CD4-positive, alpha-beta T cell (primary cell): ENCODE data around the gene AQP5. TPM values are rescaled to one million over a fixed set of nuclear protein-coding genes. Genes with fewer than 3 reads are reported as not detected.

Experiments
- ATAC-seq: fragments of 200-7000 bp; cut with Tn5 transposase; one replicate; pipeline ENCODE4 v1.10.0; 2022; ENCODE audit warnings: mild to moderate bottlenecking; ENCODE audit not compliant: poor library complexity
- CTCF ChIA-PET: fragments of 350-600 bp; sonication (Branson Sonifier 250); formaldehyde crosslinking; loops from one replicate; lab custom pipeline; 2021; ENCODE audit warnings: antibody characterized with exemption, inconsistent platforms; lab: Charles Lee
- POLR2A ChIA-PET: fragments of 350-600 bp; sonication (Branson Sonifier 250); formaldehyde crosslinking; loops from one replicate; lab custom pipeline; 2021; ENCODE audit warnings: antibody characterized with exemption, inconsistent platforms; lab: Charles Lee
- DNase-seq, 14 experiments: peaks; one replicate each; pipeline ENCODE4 v3.0.0-alpha.2; 2013 to 2020; ENCODE audit warnings: mixed read lengths in 2 of 14
- H3K27ac ChIP-seq, 2 donors: one replicate each; pipeline versions ENCODE4 v1.5.1 to v1.7.0; 2013; ENCODE audit warnings: low read length in 2 of 2, low read depth in 1 of 2, mild to moderate bottlenecking in 1 of 2
- H3K27me3 ChIP-seq, 2 experiments: 1 replicate in 1 of 2; 2 replicates in 1 of 2; pipeline versions ENCODE4 v1.6.1 to v1.7.0; 2013; ENCODE audit warnings: low read length in 2 of 2, control low read depth in 1 of 2, mild to moderate bottlenecking in 1 of 2, moderate library complexity in 1 of 2; ENCODE audit not compliant: insufficient read depth in 2 of 2, control insufficient read depth in 1 of 2
- H3K36me3 ChIP-seq: one replicate; pipeline ENCODE4 v1.6.1; 2013; ENCODE audit warnings: low read length, control low read depth; ENCODE audit not compliant: insufficient read depth
- H3K4me1 ChIP-seq: one replicate; pipeline ENCODE4 v1.6.1; 2013; ENCODE audit warnings: low read length, control low read depth; ENCODE audit not compliant: insufficient read depth
- H3K4me3 ChIP-seq: one replicate; pipeline ENCODE4 v1.5.1; 2013; ENCODE audit warnings: mild to moderate bottlenecking, low read length, moderate library complexity
- H3K9me3 ChIP-seq, 2 experiments: 1 replicate in 1 of 2; 2 replicates in 1 of 2; pipeline versions ENCODE4 v1.6.1 to v1.7.0; 2013; ENCODE audit warnings: low read length in 2 of 2, mild to moderate bottlenecking in 2 of 2, control low read depth in 1 of 2, moderate library complexity in 1 of 2; ENCODE audit not compliant: control insufficient read depth in 1 of 2, insufficient read depth in 1 of 2
- H3K27ac Mint-ChIP-seq: one replicate; pipeline ENCODE4 v1.8.0; 2020; ENCODE audit warnings: mixed read lengths
- H3K27me3 Mint-ChIP-seq: one replicate; pipeline ENCODE4 v1.8.0; 2021; ENCODE audit warnings: mixed read lengths
- H3K36me3 Mint-ChIP-seq: one replicate; pipeline ENCODE4 v1.8.0; 2021; ENCODE audit warnings: low read depth, mixed read lengths
- H3K4me1 Mint-ChIP-seq: one replicate; pipeline ENCODE4 v1.8.0; 2021; ENCODE audit warnings: low read depth, mixed read lengths
- H3K4me3 Mint-ChIP-seq: one replicate; pipeline ENCODE4 v1.8.0; 2020; ENCODE audit warnings: mild to moderate bottlenecking, mixed read lengths
- H3K9me3 Mint-ChIP-seq: one replicate; pipeline ENCODE4 v1.8.0; 2020; ENCODE audit warnings: mixed read lengths
- intact Hi-C, 2 experiments: fragments of 100-400 bp; cut with DNase I in 1 of 2; cut with micrococcal nuclease in 1 of 2; formaldehyde crosslinking; loops; one replicate each; pipeline versions ENCODE4 v1.15.1 to v1.9.0; 2023 to 2025; cut with DNase I, micrococcal nuclease
- total RNA-seq, 174 experiments: library from RNA in 2 of 174; stranded (reverse) in 2 of 174; gene quantifications; one replicate each; pipeline ENCODE4 v1.2.3 and lab custom pipeline; 2021 to 2026
- TF ChIP-seq, protein P1 (sequence below): fragments of 200-600 bp; IDR thresholded peaks from one replicate; pipeline ENCODE4 v1.8.0; 2022; ENCODE audit warnings: antibody characterized with exemption, mild to moderate bottlenecking

AQP5 gene
- total RNA-seq, 2 experiments from 2014 or later = not detected

DNA sequence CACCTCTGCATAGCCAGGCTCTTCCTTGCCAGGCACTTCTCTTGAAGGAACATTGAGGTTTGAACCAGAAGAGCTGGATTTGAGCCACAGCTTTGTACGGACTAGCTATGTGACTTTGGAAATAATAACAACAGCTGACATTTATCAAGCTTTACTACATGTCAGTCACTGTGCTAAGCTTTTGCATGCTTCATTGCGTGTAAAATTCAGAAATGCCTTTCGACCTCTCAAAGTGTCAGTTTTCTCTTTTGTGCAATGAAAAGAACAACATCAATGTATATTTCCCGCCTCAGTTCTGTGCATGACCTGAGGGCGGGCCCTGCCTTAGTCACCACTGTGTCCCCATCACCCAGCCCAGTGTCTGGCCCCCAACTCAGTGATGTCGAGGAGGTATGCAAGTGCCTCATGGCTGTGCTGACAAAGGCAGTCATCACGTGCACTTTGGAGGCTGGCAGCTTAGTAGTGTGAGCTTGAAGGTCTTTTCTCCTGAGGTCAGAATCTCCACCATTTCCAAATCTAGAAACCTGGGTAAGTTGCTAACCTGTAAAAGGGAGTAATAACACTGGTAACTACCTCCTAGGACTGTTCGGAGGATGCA, 29.0 kb upstream of the AQP5 start:
- TF ChIP-seq, protein P1, sequence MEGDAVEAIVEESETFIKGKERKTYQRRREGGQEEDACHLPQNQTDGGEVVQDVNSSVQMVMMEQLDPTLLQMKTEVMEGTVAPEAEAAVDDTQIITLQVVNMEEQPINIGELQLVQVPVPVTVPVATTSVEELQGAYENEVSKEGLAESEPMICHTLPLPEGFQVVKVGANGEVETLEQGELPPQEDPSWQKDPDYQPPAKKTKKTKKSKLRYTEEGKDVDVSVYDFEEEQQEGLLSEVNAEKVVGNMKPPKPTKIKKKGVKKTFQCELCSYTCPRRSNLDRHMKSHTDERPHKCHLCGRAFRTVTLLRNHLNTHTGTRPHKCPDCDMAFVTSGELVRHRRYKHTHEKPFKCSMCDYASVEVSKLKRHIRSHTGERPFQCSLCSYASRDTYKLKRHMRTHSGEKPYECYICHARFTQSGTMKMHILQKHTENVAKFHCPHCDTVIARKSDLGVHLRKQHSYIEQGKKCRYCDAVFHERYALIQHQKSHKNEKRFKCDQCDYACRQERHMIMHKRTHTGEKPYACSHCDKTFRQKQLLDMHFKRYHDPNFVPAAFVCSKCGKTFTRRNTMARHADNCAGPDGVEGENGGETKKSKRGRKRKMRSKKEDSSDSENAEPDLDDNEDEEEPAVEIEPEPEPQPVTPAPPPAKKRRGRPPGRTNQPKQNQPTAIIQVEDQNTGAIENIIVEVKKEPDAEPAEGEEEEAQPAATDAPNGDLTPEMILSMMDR = no peak
- Histone ChIP-seq H3K27ac (no peak overlapping the region), H3K36me3 (no peaks in the 10 kb centered on the region), H3K4me1 (no peaks in the 10 kb centered on the region), H3K9me3 (no peaks in the 10 kb centered on the region), H3K27me3 (peaks cover 0 to 5% of the 10 kb centered on the region in 2 experiments), H3K4me3 (no peak overlapping the region)
- CTCF ChIA-PET = interaction anchor here (1.5 kb wide), 1 partner anchor 13 kb away, joined by 11 read pairs; no protein-coding TSS in a partner anchor
- POLR2A ChIA-PET = interaction anchor here (1.4 kb wide), 1 partner anchor 13 kb away, joined by 4 read pairs; no protein-coding TSS in a partner anchor
- intact Hi-C loops = no loop called here
- H3K4me1 Mint-ChIP-seq = no peaks in the 10 kb centered on the region
- no peaks in the 10 kb centered on the region for H3K27me3 Mint-ChIP-seq
- no peak overlapping the region for H3K4me3 Mint-ChIP-seq
- H3K9me3 Mint-ChIP-seq = no peaks in the 10 kb centered on the region
- no peaks in the 10 kb centered on the region for H3K36me3 Mint-ChIP-seq
- DNase-seq (no peak), ATAC-seq (no peak)
- H3K27ac Mint-ChIP-seq = no peak overlapping the region

DNA sequence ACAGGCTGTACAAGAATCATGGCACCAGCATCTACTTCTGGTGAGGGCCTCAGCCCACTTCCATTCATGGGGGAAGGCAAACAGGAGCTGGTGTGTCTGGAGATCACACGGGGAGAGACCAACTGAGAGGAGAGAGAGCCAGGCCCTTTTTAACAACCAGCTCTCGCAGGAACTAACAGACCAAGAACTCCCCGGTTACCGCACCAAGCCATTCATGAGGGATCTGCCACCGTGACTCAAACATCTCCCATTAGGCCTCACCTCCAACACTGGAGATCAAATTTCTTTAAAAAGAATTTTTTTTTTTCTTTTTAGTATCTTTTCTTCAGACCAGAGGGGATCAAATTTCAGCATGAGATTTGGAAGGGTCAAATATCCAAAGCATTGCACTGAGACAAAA, 27.9 kb upstream of the AQP5 start:
- H3K27ac ChIP-seq = no peak overlapping the region
- no peak overlapping the region for H3K4me3 ChIP-seq
- Mint-ChIP-seq H3K27me3 (no peaks in the 10 kb centered on the region), H3K4me1 (no peaks in the 10 kb centered on the region), H3K36me3 (no peaks in the 10 kb centered on the region), H3K4me3 (no peak overlapping the region), H3K27ac (no peak overlapping the region), H3K9me3 (no peaks in the 10 kb centered on the region)
- no peaks in the 10 kb centered on the region for H3K9me3 ChIP-seq
- POLR2A ChIA-PET = no interaction called here
- ATAC-seq = no peak
- TF ChIP-seq, protein P1 = no peak
- peaks cover 0 to 5% of the 10 kb centered on the region in 2 experiments for H3K27me3 ChIP-seq
- no peaks in the 10 kb centered on the region for H3K4me1 ChIP-seq
- CTCF ChIA-PET = no interaction called here
- H3K36me3 ChIP-seq = no peaks in the 10 kb centered on the region
- intact Hi-C loops = no loop called here
- DNase-seq = no peak

DNA sequence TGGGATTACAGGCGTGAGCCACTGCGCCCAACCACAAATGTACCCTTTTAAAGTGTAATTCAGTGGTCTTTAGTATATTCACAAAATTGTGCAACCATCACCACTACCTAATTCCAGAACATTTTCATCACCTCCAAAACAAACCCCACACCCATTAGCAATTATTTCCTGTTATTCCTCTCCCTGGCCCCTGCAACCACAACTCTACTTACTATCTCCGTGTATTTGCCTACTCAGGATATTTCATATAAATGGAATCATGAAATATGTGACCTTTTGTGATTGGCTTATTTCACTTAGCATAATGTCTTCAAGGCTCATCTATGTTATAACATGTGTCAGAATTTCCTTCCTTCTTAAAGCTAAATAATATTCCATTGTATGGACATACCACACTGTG, 27.2 kb upstream of the AQP5 start:
- H3K36me3 Mint-ChIP-seq = no peaks in the 10 kb centered on the region
- ATAC-seq = no peak
- CTCF ChIA-PET = no interaction called here
- intact Hi-C loops = no loop called here
- Histone ChIP-seq H3K36me3 (no peaks in the 10 kb centered on the region), H3K27me3 (peaks cover 0 to 5% of the 10 kb centered on the region in 2 experiments), H3K4me1 (no peaks in the 10 kb centered on the region), H3K9me3 (no peaks in the 10 kb centered on the region), H3K27ac (no peak overlapping the region), H3K4me3 (no peak overlapping the region)
- TF ChIP-seq, protein P1 = no peak
- no peaks in the 10 kb centered on the region for H3K27me3 Mint-ChIP-seq
- H3K4me1 Mint-ChIP-seq = no peaks in the 10 kb centered on the region
- POLR2A ChIA-PET = no interaction called here
- DNase-seq = no peak
- no peaks in the 10 kb centered on the region for H3K9me3 Mint-ChIP-seq
- no peak overlapping the region for H3K4me3 Mint-ChIP-seq
- H3K27ac Mint-ChIP-seq = no peak overlapping the region
